Femur (tissue), 1 donor: ENCODE measurements around the gene NUSAP1.
"Not testable (repeated sequence)": the region's sequence is repeated elsewhere in the genome, so short reads cannot be mapped to it uniquely, and the experiment has no call there.

Source experiments
- DNase-seq: peaks from one replicate; pipeline ENCODE4 v3.0.0-alpha.2; 2017

The NUSAP1 gene

GRCh38 chr15:41333026-41333562, 413 bp downstream of the NUSAP1 start:
- DNase-seq = no peak

- DNase-seq = no peak
Observed at GRCh38 chr15:41334293-41335120, 1.8 kb downstream of the NUSAP1 start.

GRCh38 chr15:41336549-41336948, 3.9 kb downstream of the NUSAP1 start:
- no peak for DNase-seq

DNA sequence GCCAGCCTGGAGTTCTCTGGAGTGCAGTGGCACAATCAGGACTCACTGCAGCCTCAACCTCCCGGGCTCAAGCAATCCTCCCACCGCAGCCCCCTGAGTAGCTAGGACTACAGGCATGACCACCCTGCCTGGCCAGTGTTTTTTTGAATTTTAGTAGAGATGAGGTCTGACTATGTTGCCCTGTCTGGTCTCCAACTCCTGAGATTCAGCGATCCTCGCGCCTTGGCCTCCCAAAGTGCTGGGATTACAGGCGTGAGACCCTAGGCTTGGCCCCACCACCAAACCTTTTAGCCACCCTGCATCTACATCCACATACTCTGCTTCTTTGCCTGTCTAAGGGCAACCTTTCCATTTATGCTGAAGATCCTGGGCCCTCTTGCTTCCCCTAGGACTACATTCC, 4.4 kb downstream of the NUSAP1 start:
- no peak for DNase-seq

DNA sequence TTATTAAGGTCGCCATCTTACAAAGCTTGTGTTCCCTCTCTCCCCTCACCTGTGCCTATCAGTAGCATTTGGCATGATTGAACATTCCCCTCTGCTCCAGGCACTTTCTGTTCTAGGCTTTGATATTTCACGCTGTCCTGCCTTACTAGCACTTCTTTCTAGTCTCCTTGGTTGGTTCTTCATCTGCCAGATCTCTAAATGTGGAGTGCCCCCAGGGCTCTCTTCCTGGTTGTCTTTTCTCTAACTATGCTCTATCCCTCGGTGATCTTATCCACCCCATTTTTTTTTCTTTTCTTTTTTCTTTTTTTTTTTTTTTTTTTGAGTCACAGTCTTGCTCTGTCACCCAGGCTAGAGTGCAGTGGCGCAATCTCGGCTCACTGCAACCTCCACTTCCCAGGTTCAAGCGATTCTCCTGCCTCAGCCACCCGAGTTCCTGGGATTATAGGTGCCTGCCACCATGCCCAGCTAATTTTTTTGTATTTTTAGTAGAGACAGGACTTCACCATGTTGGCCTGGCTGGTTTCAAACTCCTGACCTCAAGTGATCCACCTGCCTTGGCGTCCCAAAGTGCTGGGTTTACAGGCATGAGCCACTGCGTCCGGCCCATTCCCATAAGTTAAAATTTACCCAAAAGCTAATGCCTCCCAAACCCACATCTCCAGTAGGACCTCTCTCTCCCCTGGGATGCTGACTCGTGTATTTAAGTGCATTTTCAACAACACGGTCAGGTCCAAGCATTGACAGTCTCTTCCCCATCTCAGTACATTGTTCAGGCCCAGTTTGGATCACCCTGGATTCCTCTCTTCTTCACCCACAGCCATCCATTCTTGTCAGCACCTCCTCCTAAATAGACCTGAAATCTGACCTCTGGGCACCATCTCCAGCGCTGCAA, 5.2 kb downstream of the NUSAP1 start:
- DNase-seq = no peak

DNA sequence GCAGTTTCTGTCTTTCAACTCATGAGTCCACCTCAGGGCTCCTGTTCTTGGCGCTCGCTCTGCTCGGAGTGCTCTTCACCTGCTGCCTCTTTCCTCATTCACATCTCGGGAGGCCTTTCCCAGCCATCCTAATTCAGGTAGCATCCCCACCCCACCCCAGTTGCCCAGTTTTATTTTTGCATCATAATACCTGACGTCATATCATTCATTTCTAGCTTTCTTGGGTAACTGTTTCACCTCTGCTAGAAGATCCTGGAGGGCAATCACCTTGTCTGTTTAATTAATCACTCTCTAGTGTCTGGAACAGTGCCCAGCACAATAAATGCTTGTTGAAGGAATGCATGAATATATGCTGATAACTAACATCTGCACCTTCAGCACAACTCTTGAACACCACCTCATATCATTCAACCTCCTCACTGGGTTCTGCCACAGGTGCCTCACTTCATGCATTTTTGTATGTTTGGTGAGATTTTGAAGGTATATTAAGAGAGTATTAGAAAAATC, 7.6 kb downstream of the NUSAP1 start:
- DNase-seq = no peak

DNA sequence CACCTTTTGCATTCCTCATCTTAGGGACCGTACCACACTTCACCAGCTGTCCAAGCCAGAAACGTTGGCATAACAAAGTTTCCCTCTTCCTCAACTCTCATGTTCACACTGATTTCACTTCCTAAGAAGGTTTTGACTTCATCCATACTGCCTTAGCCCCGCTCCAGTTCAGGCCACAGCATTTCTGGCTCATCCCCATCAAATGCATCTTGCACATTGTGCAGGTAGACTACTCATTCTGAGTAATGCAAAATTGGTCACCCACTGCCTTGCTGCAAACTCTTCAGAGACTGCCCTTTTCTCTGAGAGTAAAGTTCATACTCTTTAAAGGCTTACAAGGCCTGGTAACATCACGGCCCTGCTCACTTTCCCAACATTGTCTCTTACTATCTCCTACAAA, 8.8 kb downstream of the NUSAP1 start:
- no peak for DNase-seq

GRCh38 chr15:41347236-41347635, 14.6 kb downstream of the NUSAP1 start:
- no peak for DNase-seq

DNA sequence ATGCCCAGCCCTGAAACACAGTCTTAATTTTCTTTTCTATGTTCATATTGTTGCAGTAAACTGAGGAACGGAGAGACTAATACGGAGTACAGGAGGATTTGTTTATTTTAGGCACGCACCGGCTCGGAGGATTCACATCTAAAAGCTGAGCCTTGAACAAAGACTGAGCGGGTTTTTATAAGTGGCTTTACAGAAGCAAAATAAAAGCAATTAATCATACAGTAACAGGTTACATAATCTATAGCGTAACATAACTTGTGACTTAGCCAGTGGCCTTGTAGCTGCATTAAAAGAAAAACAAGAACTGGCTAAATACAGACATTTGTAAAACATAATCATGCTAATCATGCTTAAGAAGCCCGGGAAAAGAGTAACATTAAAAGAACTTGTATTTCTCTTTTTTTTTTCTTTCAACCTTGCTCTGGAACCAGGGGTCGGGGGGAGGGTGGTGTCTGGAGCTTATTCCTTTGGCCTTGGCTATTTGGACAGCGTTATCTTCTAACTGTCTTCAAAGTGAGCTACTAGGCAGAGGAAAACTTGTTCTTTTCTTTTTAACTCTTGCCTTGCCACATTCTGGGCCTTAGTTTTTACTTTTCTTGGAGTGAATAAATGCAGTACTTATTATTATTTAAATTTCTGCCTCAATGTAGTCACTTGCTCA, 17.5 kb downstream of the NUSAP1 start:
- no peak for DNase-seq

- no peak for DNase-seq
Observed at GRCh38 chr15:41354371-41354770, 21.7 kb downstream of the NUSAP1 start.

DNA sequence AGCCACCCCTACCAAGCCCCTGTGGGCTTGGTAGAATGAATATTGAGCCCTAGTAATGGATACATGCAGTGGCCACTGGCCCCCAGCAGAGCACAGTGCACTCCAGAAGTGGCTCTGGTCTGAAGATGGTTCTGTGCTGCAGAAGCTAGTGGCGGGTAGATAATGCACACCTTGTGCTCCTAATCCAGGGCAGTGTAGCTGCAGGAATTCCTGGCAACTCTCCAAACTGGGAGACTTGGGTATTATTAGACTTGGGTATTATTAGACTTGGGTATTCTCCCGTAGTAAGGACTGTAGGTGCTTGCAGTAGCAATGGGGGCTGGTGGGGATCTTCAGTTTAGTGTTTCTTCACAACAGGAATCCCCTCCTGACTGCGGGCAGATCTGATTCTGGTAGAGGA, 34.7 kb downstream of the NUSAP1 start:
- no peak for DNase-seq

GRCh38 chr15:41377978-41378377, 45.3 kb downstream of the NUSAP1 start:
- DNase-seq = no peak

DNA sequence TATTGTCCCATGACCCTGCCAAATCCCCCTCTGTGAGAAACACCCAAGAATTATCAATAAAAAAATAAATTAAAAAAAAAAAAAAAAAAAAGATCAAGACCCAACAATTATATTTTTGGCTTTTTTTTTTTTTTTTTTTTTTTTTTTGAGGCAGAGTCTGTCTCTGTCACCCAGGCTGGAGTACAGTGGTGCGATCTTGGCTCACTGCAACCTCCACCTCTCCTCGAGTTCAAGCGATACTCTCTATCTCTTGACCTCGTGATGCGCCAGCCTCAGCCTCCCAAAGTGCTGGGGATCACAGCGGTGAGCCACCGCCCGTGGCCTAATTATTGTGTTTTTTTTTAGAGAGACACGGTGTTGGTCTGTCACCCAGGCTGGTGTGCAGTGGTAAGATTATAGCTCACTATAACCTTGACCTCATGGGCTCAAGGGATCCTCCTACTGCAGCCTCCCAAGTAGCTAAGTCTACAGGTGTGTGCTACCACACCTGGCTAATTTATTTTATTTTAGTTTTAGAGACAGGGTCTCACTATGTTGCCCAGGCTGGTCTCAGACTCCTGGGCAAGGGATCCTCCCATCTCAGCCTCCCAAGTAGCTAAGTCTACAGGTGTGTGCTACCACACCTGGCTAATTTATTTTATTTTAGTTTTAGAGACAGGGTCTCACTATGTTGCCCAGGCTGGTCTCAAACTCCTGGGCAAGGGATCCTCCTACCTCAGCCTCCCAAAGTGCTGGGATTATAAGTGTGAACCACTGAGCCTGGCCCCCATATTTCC, 51.5 kb downstream of the NUSAP1 start:
- not testable (repeated sequence) for DNase-seq

GRCh38 chr15:41387646-41388045, 55.0 kb downstream of the NUSAP1 start:
- no peak for DNase-seq

- DNase-seq = no peak
Observed at GRCh38 chr15:41392659-41393058, 60.0 kb downstream of the NUSAP1 start.

DNA sequence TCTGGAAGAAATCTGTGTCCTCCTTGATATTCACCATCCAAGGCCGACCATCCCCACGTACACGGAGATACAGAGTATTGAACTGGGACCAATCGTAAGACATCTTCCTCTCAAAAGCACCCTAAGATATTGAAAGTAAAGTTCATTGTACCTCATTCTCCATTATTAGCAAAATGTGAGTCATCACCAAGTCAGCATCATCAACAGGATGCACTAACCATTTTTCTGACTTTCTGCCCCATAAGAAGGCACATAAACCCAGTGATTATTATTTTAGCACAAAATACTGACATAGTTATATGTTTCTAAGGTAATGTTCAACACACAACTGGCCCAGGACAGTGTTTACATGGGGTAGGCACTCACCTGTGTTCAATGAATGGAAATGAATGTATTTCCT, 62.2 kb downstream of the NUSAP1 start:
- no peak for DNase-seq

DNA sequence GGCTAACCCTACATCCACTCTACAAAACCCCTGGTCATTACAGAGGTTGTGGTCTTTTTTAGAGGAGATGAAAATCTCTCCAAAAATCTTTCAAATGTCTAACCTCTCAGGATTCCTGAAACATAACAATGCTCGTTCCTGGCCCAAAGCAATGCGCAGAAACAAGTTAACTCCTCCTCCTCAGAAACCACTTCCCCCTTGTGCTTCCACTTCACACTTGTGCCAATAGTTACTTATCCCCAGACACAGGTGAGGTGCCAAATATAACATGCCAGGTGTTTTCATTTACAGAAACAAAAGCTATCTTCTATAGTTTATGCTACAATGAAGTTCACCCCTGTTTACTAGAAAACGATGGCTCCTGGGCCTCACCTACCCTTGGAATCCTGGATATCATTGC, 63.4 kb downstream of the NUSAP1 start:
- DNase-seq = no peak

DNA sequence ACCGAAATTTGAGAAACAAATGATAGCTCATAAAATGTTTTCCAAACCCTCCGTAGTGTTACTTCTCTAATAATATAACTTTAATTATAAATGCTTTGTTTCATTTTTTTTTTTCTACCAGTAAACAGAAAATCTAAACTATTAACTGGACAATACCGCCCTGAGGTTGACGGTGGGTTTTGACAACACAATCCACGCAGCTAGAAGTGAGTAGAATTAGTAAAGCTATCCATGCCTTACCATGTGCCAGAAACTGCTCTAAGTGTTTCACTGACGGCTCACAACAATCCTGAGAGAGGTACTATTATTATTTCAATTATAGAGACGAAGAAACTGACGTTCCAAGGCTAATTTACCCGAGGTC, 69.2 kb downstream of the NUSAP1 start:
- no peak for DNase-seq

GRCh38 chr15:41407341-41407740, 74.7 kb downstream of the NUSAP1 start:
- DNase-seq = no peak

DNA sequence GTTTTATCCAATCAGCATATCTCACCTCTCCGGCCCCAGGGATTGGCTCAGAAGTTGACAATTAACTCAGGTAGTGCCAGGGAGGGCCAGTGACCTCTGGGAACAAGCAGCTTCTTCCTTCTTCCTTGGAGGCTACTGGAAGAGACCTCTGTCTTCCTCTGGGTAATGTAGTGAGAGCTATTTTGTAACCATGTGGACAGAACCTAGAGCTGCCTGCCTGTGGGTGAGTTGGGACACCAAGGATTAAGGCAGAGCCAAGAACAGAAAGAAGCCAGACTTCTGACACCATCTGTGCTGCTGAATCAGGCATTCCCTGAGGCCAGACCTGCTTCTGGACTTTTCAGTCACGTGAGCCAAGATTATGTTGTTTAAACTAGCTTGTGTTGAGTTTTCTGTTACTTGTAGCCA, 75.6 kb downstream of the NUSAP1 start:
- no peak for DNase-seq

DNA sequence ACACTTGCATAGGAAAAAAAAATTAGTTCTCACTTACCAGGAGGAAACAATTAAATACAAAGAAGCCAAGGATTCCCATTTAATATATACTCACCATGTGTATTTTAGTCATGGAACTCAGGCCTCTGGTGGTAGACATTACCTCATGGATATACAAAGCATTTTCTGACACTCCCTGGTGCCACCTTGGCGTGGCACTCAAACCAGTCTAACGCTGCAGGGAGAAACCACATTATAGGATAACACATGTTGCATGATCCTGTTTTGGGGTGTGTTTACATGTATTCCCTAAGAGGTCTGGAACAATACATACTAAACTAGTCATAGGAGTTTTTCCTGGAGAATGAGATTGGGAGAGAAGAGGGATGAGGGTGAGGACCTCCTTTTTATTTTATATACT, 78.3 kb downstream of the NUSAP1 start:
- no peak for DNase-seq

DNA sequence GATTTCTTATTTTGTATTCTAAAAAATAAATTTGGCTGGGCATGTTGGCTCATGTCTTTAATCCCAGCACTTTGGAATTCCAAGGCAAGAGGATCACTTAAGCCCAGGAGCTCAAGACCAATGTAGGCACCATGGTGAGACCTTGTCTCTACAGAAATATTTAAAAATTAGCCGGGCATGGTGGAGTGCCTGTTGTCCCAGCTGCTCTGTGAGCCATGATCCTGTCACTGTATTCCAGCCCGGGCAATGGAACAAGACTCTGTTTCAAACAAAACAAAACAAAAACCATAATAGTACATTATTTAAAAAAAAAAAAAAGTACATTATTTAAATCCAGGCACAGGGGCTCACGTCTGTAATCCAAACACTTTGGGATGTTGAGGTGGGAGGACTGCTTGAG, 78.8 kb downstream of the NUSAP1 start:
- no peak for DNase-seq
